NB4 (cell line): ENCODE data around the gene KAZN.

ENCODE experiments used
- POLR2A ChIP-seq: IDR thresholded peaks from 2 replicates; pipeline ENCODE4 v1.6.1; 2011; ENCODE audit warnings: mild to moderate bottlenecking; ENCODE audit not compliant: insufficient read length; ENCODE audit errors: extremely low read depth
- TF ChIP-seq, protein P1 (sequence below): IDR thresholded peaks from one replicate; pipeline ENCODE4 v1.5.1; 2012; ENCODE audit warnings: low read depth, low read length
- TF ChIP-seq, protein P2 (sequence below): IDR thresholded peaks from 2 replicates; pipeline ENCODE4 v1.6.1; 2011; ENCODE audit warnings: low read depth, low read length

DNA sequence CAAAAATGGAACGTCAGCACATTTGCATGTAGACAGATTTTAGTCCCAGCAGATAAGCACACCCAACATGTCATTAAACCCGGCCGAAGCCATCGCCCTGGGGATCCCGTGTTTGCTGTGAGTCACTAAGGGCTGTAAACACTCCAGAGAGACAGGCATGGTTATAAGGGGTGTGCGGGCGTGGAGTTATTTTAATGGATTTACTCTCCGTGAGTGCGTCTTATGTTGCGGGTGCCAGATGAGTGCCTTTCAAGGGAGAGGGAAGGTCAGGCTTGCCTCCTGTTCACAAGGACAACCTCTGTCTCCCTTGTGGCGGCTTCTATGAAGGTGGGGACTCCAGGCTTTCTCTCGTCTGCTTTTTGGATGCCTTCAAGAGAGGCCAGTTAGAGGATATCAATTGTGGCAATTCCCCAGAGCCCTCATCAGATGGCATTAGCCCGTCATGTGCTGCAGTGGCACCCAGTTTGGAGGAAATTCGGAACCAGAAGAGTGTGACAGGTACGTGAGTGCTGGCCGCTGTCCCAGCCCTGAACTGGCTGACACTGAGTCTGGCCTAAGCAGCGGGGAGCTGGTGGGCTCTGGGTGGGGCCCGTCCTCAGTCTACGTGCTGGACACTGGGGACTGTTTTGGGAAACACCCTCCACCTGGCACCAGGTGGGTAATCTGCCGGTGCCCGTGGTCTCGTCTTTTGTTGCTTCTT, 331.2 kb downstream of the KAZN start:
- TF ChIP-seq, protein P1, sequence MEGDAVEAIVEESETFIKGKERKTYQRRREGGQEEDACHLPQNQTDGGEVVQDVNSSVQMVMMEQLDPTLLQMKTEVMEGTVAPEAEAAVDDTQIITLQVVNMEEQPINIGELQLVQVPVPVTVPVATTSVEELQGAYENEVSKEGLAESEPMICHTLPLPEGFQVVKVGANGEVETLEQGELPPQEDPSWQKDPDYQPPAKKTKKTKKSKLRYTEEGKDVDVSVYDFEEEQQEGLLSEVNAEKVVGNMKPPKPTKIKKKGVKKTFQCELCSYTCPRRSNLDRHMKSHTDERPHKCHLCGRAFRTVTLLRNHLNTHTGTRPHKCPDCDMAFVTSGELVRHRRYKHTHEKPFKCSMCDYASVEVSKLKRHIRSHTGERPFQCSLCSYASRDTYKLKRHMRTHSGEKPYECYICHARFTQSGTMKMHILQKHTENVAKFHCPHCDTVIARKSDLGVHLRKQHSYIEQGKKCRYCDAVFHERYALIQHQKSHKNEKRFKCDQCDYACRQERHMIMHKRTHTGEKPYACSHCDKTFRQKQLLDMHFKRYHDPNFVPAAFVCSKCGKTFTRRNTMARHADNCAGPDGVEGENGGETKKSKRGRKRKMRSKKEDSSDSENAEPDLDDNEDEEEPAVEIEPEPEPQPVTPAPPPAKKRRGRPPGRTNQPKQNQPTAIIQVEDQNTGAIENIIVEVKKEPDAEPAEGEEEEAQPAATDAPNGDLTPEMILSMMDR = no peak
- no peak for TF ChIP-seq POLR2A
- TF ChIP-seq, protein P2, sequence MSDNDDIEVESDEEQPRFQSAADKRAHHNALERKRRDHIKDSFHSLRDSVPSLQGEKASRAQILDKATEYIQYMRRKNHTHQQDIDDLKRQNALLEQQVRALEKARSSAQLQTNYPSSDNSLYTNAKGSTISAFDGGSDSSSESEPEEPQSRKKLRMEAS = no peak
